ENCODE measurements around the gene EIF2A.
"Not testable (repeated sequence)": the region's sequence is repeated elsewhere in the genome, so short reads cannot be mapped to it uniquely, and the experiment has no call there.

DNA sequence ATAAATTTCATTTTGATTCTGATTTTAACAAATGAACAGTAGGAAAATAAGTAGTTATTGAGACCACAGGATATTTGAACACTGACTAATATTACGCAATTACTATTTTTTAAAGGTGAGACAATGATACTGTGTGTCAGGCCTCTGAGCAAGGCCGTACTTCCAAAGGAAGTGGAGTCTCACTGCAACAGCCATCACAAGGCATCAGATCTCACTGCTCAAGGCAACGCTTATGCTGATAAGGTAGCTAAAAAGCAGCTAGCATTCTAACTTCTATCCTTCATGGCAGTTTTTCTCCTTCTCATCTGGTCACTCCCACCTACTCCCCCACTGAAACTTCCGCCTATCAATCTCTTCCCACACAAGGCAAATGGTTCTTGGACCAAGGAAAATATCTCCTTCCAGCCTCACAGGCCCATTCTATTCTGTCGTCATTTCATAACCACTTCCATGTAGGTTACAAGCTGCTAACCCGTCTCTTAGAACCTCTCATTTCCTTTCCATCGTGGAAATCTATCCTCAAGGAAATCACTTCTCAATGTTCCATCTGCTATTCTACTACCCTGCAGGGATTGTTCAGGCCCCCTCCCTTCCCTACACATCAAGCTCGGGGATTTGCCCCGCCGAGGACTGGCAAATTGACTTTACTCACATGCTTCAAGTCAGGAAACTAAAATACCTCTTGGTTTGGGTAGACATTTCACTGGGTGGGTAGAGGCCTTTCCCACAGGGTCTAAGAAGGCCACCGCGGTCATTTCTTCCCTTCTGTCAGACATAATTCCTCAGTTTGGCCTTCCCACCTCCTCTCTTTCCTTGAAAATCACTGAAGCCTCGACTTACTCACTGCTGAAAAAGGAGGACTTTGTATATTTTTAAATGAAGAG lies 54.3 kb downstream of the EIF2A start:
- not testable (repeated sequence) for TF ChIP-seq POLR2A (IDR thresholded peaks at IDR 0.05); POLR2AphosphoS5 (IDR thresholded peaks at IDR 0.05; ENCODE audit: insufficient read depth in 1 of 2, low read depth in 1 of 2); CTCF (IDR thresholded peaks at IDR 0.05)

Measured in vagina (tissue), 2 donors.